A172 (cell line): ENCODE measurements around the gene MAEA. TPM values are rescaled to one million over a fixed set of nuclear protein-coding genes. Genes with fewer than 3 reads are reported as not detected.
"Not testable (repeated sequence)": the region's sequence is repeated elsewhere in the genome, so short reads cannot be mapped to it uniquely, and the experiment has no call there.

Experiments used
- DNase-seq: peaks from one replicate; pipeline ENCODE4 v3.0.0-alpha.2; 2015; ENCODE audit warnings: low spot score
- total RNA-seq: library from RNA; depleted of rRNA; stranded (reverse); fragments of >200 nt; shearing (Covaris generic); gene quantifications from 2 replicates; pipeline ENCODE4 v1.2.3, GENCODE V29; 2014

MAEA gene
- total RNA-seq, 1 experiment from 2014 or later = 100 TPM

- DNase-seq = no peak
Observed at GRCh38 chr4:1366371-1367229, 76.9 kb downstream of the MAEA start.

GRCh38 chr4:1367230-1367935 lies 77.7 kb downstream of the MAEA start:
- no peak for DNase-seq

GRCh38 chr4:1367936-1368289 lies 78.2 kb downstream of the MAEA start:
- no peak for DNase-seq

GRCh38 chr4:1368421-1369090 lies 78.9 kb downstream of the MAEA start:
- DNase-seq = no peak

GRCh38 chr4:1369091-1369450 lies 79.4 kb downstream of the MAEA start:
- no peak for DNase-seq

- DNase-seq = no peak
Observed at GRCh38 chr4:1369479-1370079, 79.9 kb downstream of the MAEA start.

- DNase-seq = no peak
Observed at GRCh38 chr4:1370321-1371124, 80.8 kb downstream of the MAEA start.

GRCh38 chr4:1371176-1372165 lies 81.8 kb downstream of the MAEA start:
- no peak for DNase-seq

- DNase-seq = not testable (repeated sequence)
Observed at GRCh38 chr4:1372576-1372975, 82.9 kb downstream of the MAEA start.

- DNase-seq = no peak
Observed at GRCh38 chr4:1373892-1374705, 84.4 kb downstream of the MAEA start.

GRCh38 chr4:1374706-1375045 lies 85.0 kb downstream of the MAEA start:
- no peak for DNase-seq

GRCh38 chr4:1375051-1375721 lies 85.5 kb downstream of the MAEA start:
- no peak for DNase-seq

GRCh38 chr4:1375761-1376322 lies 86.2 kb downstream of the MAEA start:
- DNase-seq = no peak

GRCh38 chr4:1376391-1376840 lies 86.7 kb downstream of the MAEA start:
- no peak for DNase-seq

- no peak for DNase-seq
Observed at GRCh38 chr4:1376841-1377605, 87.3 kb downstream of the MAEA start.

GRCh38 chr4:1377606-1378261 lies 88.0 kb downstream of the MAEA start:
- no peak for DNase-seq

GRCh38 chr4:1378559-1379231 lies 89.0 kb downstream of the MAEA start:
- no peak for DNase-seq
